Measurements from ENCODE around the gene ADGRL1.
A peak's percentile ranks its signal among the peaks of the same experiment; 100 is the strongest.
"Not testable (repeated sequence)": the region's sequence is repeated elsewhere in the genome, so short reads cannot be mapped to it uniquely, and the experiment has no call there.

ADGRL1 gene

DNA sequence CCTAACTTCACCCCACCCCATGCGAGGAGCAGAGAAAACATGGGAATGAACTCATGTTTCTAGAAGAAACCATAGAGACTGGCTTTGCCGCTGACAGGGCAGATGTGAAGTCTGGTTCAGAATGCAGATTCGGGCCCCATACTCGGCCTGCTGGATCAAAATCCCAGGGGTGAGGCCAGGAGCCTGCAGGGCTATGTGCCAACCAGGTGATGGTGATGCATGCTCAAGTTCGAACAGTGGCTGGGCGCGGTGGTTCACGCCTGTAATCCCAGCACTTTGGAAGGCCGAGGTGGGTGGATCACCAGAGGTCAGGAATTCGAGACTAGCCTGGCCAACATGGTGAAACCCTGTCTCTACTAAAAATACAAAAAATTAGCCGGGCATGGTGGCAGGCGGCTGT lies 24.8 kb downstream of the ADGRL1 start:
- not testable (repeated sequence) for DNase-seq; H3K36me3 ChIP-seq (ENCODE audit: control insufficient read depth, insufficient read depth, low read length); H3K4me1 ChIP-seq (ENCODE audit: control insufficient read depth, insufficient read depth, low read length, poor library complexity, severe bottlenecking)

DNA sequence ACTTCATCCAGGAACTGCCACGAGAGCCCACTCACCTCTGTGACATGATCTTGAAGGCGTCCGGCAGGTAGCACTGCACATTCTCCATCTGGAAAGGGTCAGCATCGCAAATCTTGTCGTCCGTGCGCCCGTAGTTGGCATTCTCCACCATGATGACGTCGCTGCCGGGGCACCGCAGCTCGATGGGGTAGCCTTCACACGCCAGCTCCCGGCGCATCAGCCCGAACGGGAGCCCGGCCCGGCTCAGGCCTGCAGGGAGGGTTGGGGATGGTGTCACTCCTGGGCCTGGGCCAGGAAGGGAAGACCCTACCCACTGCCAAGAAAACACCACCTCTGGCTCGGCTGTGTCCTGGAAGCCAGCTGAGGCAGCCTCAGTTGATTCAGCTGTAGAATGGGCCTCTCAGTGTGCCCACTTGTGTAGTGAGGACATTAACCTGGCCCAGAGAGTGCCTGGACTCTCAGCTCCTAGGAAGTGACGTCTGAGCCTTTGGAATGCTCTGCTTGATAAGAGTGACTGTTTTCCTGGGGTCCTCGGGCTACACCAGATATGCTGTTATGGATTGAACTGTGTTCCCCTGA lies 28.4 kb downstream of the ADGRL1 start:
- Histone ChIP-seq H3K4me3 (ENCODE audit: insufficient read depth, low read depth, low read length, poor library complexity, severe bottlenecking) (no peak overlapping the region), H3K27ac (ENCODE audit: insufficient read depth, low read length, poor library complexity, severe bottlenecking) (no peak overlapping the region), H3K36me3 (ENCODE audit: control insufficient read depth, insufficient read depth, low read length) (peaks cover 1% of the 10 kb centered on the region), H3K27me3 (replicated peaks; ENCODE audit: control insufficient read depth, insufficient read depth, low read length, poor library complexity, severe bottlenecking) (no peaks in the 10 kb centered on the region), H3K9me3 (ENCODE audit: control insufficient read depth, low read length) (no peaks in the 10 kb centered on the region), H3K4me1 (ENCODE audit: control insufficient read depth, insufficient read depth, low read length, poor library complexity, severe bottlenecking) (no peaks in the 10 kb centered on the region)
- DNase-seq, result no peak

More for the DNA sequence above, 24.8 kb downstream of the ADGRL1 start:
- not testable (repeated sequence) for H3K27ac ChIP-seq (ENCODE audit: insufficient read depth, low read length, poor library complexity, severe bottlenecking); H3K27me3 ChIP-seq (replicated peaks; ENCODE audit: control insufficient read depth, insufficient read depth, low read length, poor library complexity, severe bottlenecking); H3K4me3 ChIP-seq (ENCODE audit: insufficient read depth, low read depth, low read length, poor library complexity, severe bottlenecking); H3K9me3 ChIP-seq (ENCODE audit: control insufficient read depth, low read length)

DNA sequence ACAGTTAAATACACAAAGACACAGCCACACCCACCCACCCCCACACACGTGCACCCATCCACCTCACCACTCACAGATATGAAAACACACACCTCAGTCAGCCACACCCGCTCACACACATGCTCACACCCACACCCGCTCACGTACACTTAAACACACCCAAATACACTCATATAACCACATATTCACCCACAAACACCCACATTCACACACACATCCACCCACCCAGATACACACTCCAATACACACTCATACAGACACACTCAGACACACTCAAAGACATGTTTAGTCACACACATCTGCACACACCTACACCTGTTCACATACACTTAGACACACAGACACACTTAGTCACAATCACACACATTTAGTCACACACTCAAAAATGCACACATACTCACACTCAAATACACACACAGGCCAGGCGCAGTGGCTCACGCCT lies 30.6 kb downstream of the ADGRL1 start:
- no peaks in the 10 kb centered on the region for H3K9me3 ChIP-seq (ENCODE audit: control insufficient read depth, low read length)
- no peak overlapping the region for H3K4me3 ChIP-seq (ENCODE audit: insufficient read depth, low read depth, low read length, poor library complexity, severe bottlenecking)
- DNase-seq, result no peak
- no peaks in the 10 kb centered on the region for H3K27me3 ChIP-seq (replicated peaks; ENCODE audit: control insufficient read depth, insufficient read depth, low read length, poor library complexity, severe bottlenecking)
- no peak overlapping the region for H3K27ac ChIP-seq (ENCODE audit: insufficient read depth, low read length, poor library complexity, severe bottlenecking)
- no peaks in the 10 kb centered on the region for H3K4me1 ChIP-seq (ENCODE audit: control insufficient read depth, insufficient read depth, low read length, poor library complexity, severe bottlenecking)
- peaks cover 8% of the 10 kb centered on the region for H3K36me3 ChIP-seq (ENCODE audit: control insufficient read depth, insufficient read depth, low read length)

DNA sequence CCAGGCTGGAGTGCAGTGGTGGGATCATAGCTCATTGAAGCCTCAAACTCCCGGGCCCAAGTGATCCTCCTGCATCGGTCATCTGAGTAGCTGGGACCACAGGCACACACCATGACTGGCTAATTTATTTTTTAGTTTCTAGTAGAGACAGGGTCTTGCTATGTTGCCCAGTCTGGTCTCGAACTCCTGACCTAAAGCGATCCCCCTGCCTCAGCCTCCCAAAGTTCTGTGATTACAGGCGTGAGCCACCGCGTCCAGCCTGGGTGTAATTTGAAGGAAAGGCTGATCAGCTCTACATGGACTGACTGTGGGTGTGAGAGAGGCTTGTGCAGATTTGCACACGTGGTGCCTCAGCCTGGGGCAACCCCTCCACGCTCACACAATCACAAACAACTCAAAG lies 31.1 kb downstream of the ADGRL1 start:
- DNase-seq, result no peak
- H3K36me3 ChIP-seq (ENCODE audit: control insufficient read depth, insufficient read depth, low read length), result peaks cover 10% of the 10 kb centered on the region
- no peak overlapping the region for H3K27ac ChIP-seq (ENCODE audit: insufficient read depth, low read length, poor library complexity, severe bottlenecking)
- H3K4me3 ChIP-seq (ENCODE audit: insufficient read depth, low read depth, low read length, poor library complexity, severe bottlenecking), result no peak overlapping the region
- no peaks in the 10 kb centered on the region for H3K9me3 ChIP-seq (ENCODE audit: control insufficient read depth, low read length)
- H3K4me1 ChIP-seq (ENCODE audit: control insufficient read depth, insufficient read depth, low read length, poor library complexity, severe bottlenecking), result no peaks in the 10 kb centered on the region
- no peaks in the 10 kb centered on the region for H3K27me3 ChIP-seq (replicated peaks; ENCODE audit: control insufficient read depth, insufficient read depth, low read length, poor library complexity, severe bottlenecking)

DNA sequence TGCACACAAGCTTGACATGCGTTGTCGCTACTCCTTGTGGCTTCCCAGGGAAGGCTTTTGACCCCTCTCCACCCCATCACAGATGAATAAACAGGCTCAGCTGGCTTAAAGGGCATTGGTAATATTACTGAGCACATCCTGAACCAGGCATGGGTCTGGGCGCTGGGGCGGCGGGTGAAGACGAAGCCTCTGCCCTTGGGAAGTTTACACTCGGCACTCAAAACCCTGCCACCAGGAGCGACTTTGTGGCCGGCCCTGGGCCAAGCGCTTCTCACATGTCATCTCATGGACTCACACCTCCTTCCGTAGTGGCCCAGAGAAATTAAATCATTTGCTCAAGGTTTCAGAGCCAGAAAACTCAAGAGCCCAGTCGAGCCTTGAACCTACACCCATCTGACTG lies 37.0 kb downstream of the ADGRL1 start:
- no peak overlapping the region for H3K27ac ChIP-seq (ENCODE audit: insufficient read depth, low read length, poor library complexity, severe bottlenecking)
- peaks cover 24% of the 10 kb centered on the region for H3K4me1 ChIP-seq (ENCODE audit: control insufficient read depth, insufficient read depth, low read length, poor library complexity, severe bottlenecking)
- no peak for DNase-seq
- H3K27me3 ChIP-seq (replicated peaks; ENCODE audit: control insufficient read depth, insufficient read depth, low read length, poor library complexity, severe bottlenecking), result no peaks in the 10 kb centered on the region
- H3K9me3 ChIP-seq (ENCODE audit: control insufficient read depth, low read length), result no peaks in the 10 kb centered on the region
- peaks cover 14% of the 10 kb centered on the region for H3K36me3 ChIP-seq (ENCODE audit: control insufficient read depth, insufficient read depth, low read length)
- no peak overlapping the region for H3K4me3 ChIP-seq (ENCODE audit: insufficient read depth, low read depth, low read length, poor library complexity, severe bottlenecking)

DNA sequence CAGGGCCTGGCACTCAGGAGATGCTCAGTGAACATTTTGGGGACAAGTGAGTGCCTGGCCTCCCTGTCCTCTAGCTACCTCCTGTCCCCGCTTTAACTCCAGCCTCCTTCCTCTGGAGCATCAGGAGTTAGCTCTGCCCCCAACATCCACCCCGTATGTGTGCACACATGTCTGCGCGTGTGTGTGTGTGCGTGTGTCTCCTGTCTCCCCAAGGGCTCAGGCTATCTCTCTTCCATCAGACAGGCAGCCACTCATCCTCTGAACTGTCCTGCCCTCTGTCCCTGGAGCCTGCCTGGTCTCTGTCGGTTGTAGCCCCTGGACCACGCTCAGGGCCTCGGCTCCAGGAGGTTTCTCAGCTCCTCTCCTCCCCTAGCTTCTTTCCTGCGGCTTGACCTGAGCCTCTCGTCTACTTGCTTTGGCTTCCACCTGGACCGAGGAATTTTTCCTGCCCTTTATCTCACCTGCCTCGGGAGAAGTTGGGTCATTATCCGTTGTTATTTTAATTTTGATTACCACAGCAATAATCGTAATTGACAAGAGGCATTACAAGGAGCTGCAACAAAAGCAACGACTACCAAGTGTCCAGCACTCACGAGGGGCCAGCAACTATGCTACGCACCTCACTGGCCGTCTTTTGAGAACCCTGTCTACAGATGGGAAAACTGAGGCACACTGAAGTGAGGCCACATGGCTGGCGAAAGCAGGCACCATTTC lies 37.6 kb downstream of the ADGRL1 start:
- no peaks in the 10 kb centered on the region for H3K9me3 ChIP-seq (ENCODE audit: control insufficient read depth, low read length)
- peaks cover 14% of the 10 kb centered on the region for H3K36me3 ChIP-seq (ENCODE audit: control insufficient read depth, insufficient read depth, low read length)
- H3K4me1 ChIP-seq (ENCODE audit: control insufficient read depth, insufficient read depth, low read length, poor library complexity, severe bottlenecking), result peaks cover 24% of the 10 kb centered on the region
- H3K27ac ChIP-seq (ENCODE audit: insufficient read depth, low read length, poor library complexity, severe bottlenecking), result peak overlapping the region; percentile 65
- no peak for DNase-seq
- H3K27me3 ChIP-seq (replicated peaks; ENCODE audit: control insufficient read depth, insufficient read depth, low read length, poor library complexity, severe bottlenecking), result no peaks in the 10 kb centered on the region
- H3K4me3 ChIP-seq (ENCODE audit: insufficient read depth, low read depth, low read length, poor library complexity, severe bottlenecking), result no peak overlapping the region

DNA sequence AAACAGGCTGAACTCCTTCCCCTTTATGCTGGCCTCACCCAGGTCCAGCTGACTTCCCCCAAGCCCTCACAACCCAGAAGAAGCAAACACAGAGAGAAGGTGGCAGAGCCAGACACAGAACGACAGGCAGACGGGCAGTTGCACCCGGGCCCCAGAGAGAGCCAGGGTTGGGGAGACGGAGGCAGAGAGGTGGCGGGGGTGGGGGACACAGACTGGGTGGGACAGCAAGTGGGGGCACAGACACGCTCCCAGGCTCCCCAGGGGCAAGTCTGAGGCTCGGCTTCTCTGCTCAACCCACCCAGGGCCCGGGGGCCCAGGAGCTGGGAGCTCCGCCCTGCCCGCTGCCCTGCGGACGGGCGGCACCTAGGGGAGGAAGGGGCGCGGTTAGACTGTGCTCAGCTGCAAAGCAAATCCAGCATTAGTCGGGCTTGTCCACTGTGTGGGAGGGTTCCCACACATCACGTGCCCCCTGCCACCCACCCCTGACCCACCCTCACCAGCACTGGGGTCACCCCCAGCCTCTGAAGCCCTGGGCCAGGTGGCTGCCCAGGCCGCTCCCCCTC lies 38.3 kb downstream of the ADGRL1 start:
- Histone ChIP-seq H3K27ac (ENCODE audit: insufficient read depth, low read length, poor library complexity, severe bottlenecking) (peak overlapping the region; percentile 65), H3K4me1 (ENCODE audit: control insufficient read depth, insufficient read depth, low read length, poor library complexity, severe bottlenecking) (peaks cover 24% of the 10 kb centered on the region), H3K36me3 (ENCODE audit: control insufficient read depth, insufficient read depth, low read length) (peaks cover 13% of the 10 kb centered on the region), H3K27me3 (replicated peaks; ENCODE audit: control insufficient read depth, insufficient read depth, low read length, poor library complexity, severe bottlenecking) (no peaks in the 10 kb centered on the region), H3K4me3 (ENCODE audit: insufficient read depth, low read depth, low read length, poor library complexity, severe bottlenecking) (peak overlapping the region; percentile 56), H3K9me3 (ENCODE audit: control insufficient read depth, low read length) (no peaks in the 10 kb centered on the region)
- no peak for DNase-seq

DNA sequence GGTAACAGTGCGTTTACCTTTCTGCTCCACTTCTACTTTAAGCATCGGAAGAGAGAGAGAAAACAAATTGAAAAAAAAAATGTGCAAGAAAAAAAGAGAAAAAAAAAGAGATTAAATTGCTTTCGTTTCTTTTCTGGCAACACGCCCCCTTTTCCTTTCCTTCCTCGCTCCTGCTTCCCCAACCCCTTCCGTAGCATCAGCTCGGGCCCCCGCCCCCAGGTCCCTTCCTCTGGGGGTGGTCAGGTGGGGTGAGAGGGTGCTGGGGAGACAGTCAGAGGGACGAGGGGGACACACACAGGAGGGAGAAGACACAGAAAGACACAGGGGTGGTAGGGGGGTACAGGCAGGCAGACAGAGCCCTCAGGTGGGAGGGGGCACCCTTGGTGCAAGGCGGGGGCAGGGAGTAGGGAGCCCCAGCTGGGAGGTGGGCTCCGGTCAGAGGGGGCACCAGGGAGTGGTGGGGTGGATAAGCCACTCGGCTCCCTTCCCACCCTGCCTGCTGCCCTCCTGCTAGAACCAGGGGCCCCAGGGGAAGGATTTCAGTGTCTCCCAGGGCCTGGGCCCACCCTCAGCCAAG lies 38.9 kb downstream of the ADGRL1 start:
- H3K4me1 ChIP-seq (ENCODE audit: control insufficient read depth, insufficient read depth, low read length, poor library complexity, severe bottlenecking), result peaks cover 24% of the 10 kb centered on the region
- H3K4me3 ChIP-seq (ENCODE audit: insufficient read depth, low read depth, low read length, poor library complexity, severe bottlenecking), result peak overlapping the region; percentile 56
- no peaks in the 10 kb centered on the region for H3K9me3 ChIP-seq (ENCODE audit: control insufficient read depth, low read length)
- H3K27ac ChIP-seq (ENCODE audit: insufficient read depth, low read length, poor library complexity, severe bottlenecking), result peak overlapping the region; percentile 65
- H3K27me3 ChIP-seq (replicated peaks; ENCODE audit: control insufficient read depth, insufficient read depth, low read length, poor library complexity, severe bottlenecking), result no peaks in the 10 kb centered on the region
- peaks cover 10% of the 10 kb centered on the region for H3K36me3 ChIP-seq (ENCODE audit: control insufficient read depth, insufficient read depth, low read length)
- no peak for DNase-seq

DNA sequence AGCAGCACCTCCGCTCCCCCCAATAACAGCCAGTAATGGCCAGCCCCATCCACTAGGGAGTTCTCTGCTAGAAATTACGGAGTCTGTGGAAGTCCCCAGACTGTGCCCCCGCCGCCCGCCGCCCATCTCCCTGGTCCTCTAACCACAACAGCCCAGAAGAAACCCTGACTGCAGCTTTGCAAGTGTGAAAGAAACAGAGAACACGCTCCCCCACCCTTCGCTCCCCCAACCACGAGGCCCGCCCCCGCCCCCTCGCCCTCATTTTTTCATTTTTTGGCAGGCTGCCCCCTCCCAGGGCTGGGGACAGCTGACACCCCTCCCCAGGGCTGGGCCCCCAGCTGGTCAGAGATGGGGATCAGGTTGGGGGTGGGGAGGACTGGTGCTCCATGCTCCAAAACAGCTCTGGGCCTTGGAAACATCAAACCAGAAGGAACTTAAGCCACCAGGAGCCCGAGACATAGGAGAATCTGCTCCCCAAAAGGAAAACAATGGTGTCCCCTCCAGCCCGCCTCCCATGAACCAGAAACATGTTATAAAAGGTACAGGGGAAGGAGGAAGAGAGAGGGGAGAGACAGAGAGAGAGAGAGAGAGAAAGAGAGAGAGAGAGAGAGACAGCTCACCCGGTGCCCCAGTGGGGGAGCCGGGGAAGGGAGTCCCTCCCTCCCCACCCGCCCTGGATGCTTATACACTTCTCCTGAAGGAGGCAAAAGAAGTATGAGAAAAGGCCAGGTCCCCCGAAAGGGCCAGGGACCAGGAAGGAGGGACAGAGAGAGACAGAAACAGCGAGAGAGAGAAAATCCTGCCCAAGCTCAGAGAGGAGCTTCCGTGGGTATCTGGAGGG lies 39.8 kb downstream of the ADGRL1 start:
- DNase-seq, result no peak

More for the DNA sequence above, 39.8 kb downstream of the ADGRL1 start:
- Histone ChIP-seq H3K4me3 (ENCODE audit: insufficient read depth, low read depth, low read length, poor library complexity, severe bottlenecking) (peak overlapping the region; percentile 56), H3K36me3 (ENCODE audit: control insufficient read depth, insufficient read depth, low read length) (peaks cover 5% of the 10 kb centered on the region), H3K27ac (ENCODE audit: insufficient read depth, low read length, poor library complexity, severe bottlenecking) (peak overlapping the region; percentile 65), H3K4me1 (ENCODE audit: control insufficient read depth, insufficient read depth, low read length, poor library complexity, severe bottlenecking) (peaks cover 24% of the 10 kb centered on the region), H3K27me3 (replicated peaks; ENCODE audit: control insufficient read depth, insufficient read depth, low read length, poor library complexity, severe bottlenecking) (no peaks in the 10 kb centered on the region), H3K9me3 (ENCODE audit: control insufficient read depth, low read length) (no peaks in the 10 kb centered on the region)
